Progenitor cell of endocrine pancreas (in vitro differentiated cells): ENCODE results near the gene PAQR8. TPM values are rescaled to one million over a fixed set of nuclear protein-coding genes. Genes with fewer than 3 reads are reported as not detected.

Source experiments
- DNase-seq: peaks from one replicate; pipeline ENCODE4 v3.0.0; 2021; ENCODE audit warnings: low spot score; ENCODE audit not compliant: unreplicated experiment
- H3K27ac Mint-ChIP-seq: 2 replicates; pipeline ENCODE4 v1.8.0; 2021; ENCODE audit warnings: mild to moderate bottlenecking, moderate library complexity, mixed read lengths
- H3K27me3 Mint-ChIP-seq: 2 replicates; pipeline ENCODE4 v1.8.0; 2021; ENCODE audit warnings: mixed read lengths
- H3K36me3 Mint-ChIP-seq: 2 replicates; pipeline ENCODE4 v1.8.0; 2022; ENCODE audit warnings: mixed read lengths; ENCODE audit not compliant: insufficient read depth
- H3K4me1 Mint-ChIP-seq: 2 replicates; pipeline ENCODE4 v1.8.0; 2021; ENCODE audit warnings: low read depth, mixed read lengths
- H3K4me3 Mint-ChIP-seq: 2 replicates; pipeline ENCODE4 v1.8.0; 2021; ENCODE audit warnings: low read depth, mild to moderate bottlenecking, moderate library complexity, mixed read lengths
- H3K9me3 Mint-ChIP-seq: 2 replicates; pipeline ENCODE4 v1.8.0; 2021; ENCODE audit warnings: low read depth, mixed read lengths
- total RNA-seq: library from RNA; stranded (reverse); gene quantifications from 2 replicates; pipeline ENCODE4 v1.2.1, GENCODE V29; 2021
- TF ChIP-seq, protein P1 (sequence below): fragments of 200-600 bp; sonication (generic); IDR thresholded peaks from one replicate; pipeline ENCODE4 v1.5.0; 2021; ENCODE audit warnings: antibody characterized with exemption, mild to moderate bottlenecking; ENCODE audit not compliant: unreplicated experiment

Gene PAQR8
- total RNA-seq, 1 donor from 2014 or later = 13.9 TPM

GRCh38 chr6:52435345-52435744 lies 73.4 kb downstream of the PAQR8 start:
- TF ChIP-seq, protein P1, sequence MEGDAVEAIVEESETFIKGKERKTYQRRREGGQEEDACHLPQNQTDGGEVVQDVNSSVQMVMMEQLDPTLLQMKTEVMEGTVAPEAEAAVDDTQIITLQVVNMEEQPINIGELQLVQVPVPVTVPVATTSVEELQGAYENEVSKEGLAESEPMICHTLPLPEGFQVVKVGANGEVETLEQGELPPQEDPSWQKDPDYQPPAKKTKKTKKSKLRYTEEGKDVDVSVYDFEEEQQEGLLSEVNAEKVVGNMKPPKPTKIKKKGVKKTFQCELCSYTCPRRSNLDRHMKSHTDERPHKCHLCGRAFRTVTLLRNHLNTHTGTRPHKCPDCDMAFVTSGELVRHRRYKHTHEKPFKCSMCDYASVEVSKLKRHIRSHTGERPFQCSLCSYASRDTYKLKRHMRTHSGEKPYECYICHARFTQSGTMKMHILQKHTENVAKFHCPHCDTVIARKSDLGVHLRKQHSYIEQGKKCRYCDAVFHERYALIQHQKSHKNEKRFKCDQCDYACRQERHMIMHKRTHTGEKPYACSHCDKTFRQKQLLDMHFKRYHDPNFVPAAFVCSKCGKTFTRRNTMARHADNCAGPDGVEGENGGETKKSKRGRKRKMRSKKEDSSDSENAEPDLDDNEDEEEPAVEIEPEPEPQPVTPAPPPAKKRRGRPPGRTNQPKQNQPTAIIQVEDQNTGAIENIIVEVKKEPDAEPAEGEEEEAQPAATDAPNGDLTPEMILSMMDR = no peak
- DNase-seq = no peak
- Mint-ChIP-seq H3K36me3 (peaks cover 13% of the 10 kb centered on the region), H3K4me1 (peaks cover 9% of the 10 kb centered on the region), H3K27ac (no peak overlapping the region), H3K27me3 (no peaks in the 10 kb centered on the region), H3K4me3 (no peak overlapping the region), H3K9me3 (no peaks in the 10 kb centered on the region)

DNA sequence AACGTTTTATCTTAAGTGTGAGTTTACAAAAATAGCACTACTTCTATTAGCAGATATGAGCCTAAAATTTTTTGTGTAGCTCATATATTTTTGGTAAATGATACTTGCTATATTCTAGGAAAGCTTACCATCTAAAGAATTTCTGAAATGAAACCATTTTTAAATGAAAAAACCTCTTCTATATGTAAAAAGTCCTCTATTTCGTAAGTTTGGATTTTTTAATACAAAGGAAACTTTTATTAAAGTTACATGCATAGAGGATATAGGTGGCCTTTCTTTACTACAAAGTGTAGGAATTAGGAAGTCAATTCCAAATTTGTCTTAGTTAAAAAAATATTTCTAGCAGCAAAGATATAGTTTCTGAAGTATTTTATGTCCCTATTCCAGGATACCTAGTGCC lies 77.0 kb downstream of the PAQR8 start:
- DNase-seq = no peak
- Mint-ChIP-seq H3K4me3 (no peak overlapping the region), H3K9me3 (peaks cover 10% of the 10 kb centered on the region), H3K27me3 (no peaks in the 10 kb centered on the region), H3K27ac (no peak overlapping the region), H3K36me3 (peaks cover 22% of the 10 kb centered on the region), H3K4me1 (no peaks in the 10 kb centered on the region)
- TF ChIP-seq, protein P1 = no peak

- Mint-ChIP-seq H3K4me1 (peaks cover 4% of the 10 kb centered on the region), H3K27ac (no peak overlapping the region), H3K4me3 (no peak overlapping the region), H3K9me3 (peaks cover 14% of the 10 kb centered on the region), H3K36me3 (peaks cover 16% of the 10 kb centered on the region), H3K27me3 (no peaks in the 10 kb centered on the region)
- no peak for DNase-seq
- TF ChIP-seq, protein P1 = no peak
Observed at GRCh38 chr6:52454556-52454955, 92.6 kb downstream of the PAQR8 start.

- Mint-ChIP-seq H3K27ac (no peak overlapping the region), H3K9me3 (peaks cover 4% of the 10 kb centered on the region), H3K27me3 (no peaks in the 10 kb centered on the region), H3K4me3 (no peak overlapping the region), H3K36me3 (peaks cover 5% of the 10 kb centered on the region), H3K4me1 (no peaks in the 10 kb centered on the region)
- DNase-seq = no peak
- TF ChIP-seq, protein P1 = no peak
Observed at GRCh38 chr6:52457096-52457495, 95.1 kb downstream of the PAQR8 start.

Other genes with a start within 250 kb of the PAQR8 start
- not detected in 2 replicates for gene IL17A, start 175.8 kb upstream of the PAQR8 start, total RNA-seq
- gene IL17F, start 117.7 kb upstream of the PAQR8 start, total RNA-seq = not detected in 2 replicates
- gene MCM3, start 77.4 kb upstream of the PAQR8 start, total RNA-seq = 118 and 121 TPM in 2 replicates
- gene EFHC1, start 58.2 kb downstream of the PAQR8 start, total RNA-seq = 36.0 and 43.6 TPM in 2 replicates
- gene TRAM2, start 214.9 kb downstream of the PAQR8 start, total RNA-seq = 18.6 and 19.9 TPM in 2 replicates